Superior temporal gyrus (tissue), 1 donor: ENCODE measurements around the gene HLA-DMB.
A peak's percentile ranks its signal among the peaks of the same experiment; 100 is the strongest.

Experiments used
- DNase-seq: peaks from one replicate; pipeline ENCODE4 v3.0.0-alpha.2; 2016; ENCODE audit errors: extremely low spot score

The HLA-DMB gene

DNA sequence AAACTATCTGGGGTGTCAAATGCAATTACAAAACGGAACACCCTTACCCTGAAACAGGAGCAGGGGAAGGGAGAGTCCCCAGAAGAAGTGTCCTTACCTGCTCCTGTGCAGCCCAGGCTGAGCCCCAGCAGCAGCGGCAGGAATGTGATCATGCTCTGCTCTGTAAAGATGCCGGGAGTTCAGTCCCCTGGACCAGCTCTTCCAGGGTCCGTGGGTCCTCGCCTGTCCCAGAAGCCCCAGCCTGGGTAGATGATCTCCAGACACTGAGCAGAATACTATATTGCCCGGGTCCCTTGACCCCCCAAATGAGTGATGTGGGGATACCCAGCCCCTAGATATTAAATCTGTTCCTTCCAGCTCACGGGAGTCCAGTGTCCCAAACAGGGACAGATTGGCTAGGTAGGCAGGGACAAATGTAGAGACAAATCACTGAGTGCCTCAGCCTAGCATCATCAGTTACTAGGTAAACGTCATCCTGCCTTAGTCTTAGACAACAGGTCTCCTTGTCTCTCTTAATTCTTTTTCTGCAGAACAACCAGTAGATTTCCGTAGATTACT is at the start of gene HLA-DMB:
Gene HLA-DMB (minus strand): TSS at position 373 of the 558 bp plus-strand sequence. CDS start 221 bp downstream, at position 152.
- DNase-seq, result peak; percentile 87

- no peak for DNase-seq
These were observed 48.5 kb upstream of the HLA-DMB start for GRCh38 chr6:32989368-32989767.

- peak; percentile 93 for DNase-seq
These were observed 44.0 kb upstream of the HLA-DMB start for GRCh38 chr6:32984622-32985389.

GRCh38 chr6:32983964-32984621 is 43.3 kb upstream of the HLA-DMB start:
- no peak for DNase-seq

- DNase-seq, result no peak
These were observed 42.6 kb upstream of the HLA-DMB start for GRCh38 chr6:32983493-32983848.

DNA sequence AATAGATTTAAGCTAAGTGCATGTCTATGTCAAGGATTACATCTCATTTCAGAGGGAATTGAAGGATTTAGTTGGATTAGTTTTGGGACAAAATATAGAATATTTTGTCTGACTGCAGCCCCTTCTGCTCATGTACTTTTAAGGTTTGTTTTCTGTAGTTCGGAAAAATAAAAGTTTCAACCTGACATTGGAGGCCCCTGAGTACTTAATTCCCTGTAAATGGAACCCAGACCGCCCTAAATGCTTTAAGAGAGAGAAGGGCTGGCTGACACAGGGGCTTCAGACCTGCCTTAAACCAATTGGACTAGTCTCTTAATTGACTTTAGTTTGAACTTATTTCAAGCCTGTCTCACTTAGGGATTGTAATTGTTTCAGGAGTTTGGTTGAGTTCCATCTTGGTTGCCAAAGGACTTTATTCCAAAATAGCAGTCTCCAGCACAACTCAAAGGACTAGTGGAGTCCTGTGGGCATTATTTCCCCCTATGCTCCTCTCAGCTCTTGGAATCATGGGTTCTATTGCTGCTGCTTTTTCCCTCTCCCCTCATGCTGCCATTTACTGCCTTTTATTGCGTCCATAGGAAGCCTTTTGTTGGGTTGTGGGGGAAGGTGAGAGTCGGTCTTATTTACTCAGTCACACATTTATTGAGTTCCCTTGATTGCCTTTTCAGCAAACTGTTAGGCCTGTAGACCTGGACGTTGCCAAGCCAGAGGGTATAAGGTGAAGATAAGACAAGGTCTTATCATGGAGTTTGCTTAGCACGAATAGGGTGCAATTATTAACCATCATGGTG is 42.1 kb upstream of the HLA-DMB start:
- DNase-seq, result no peak

GRCh38 chr6:32982084-32982701 is 41.4 kb upstream of the HLA-DMB start:
- no peak for DNase-seq

- DNase-seq, result no peak
These were observed 39.7 kb upstream of the HLA-DMB start for GRCh38 chr6:32980488-32981038.

GRCh38 chr6:32979720-32980487 is 39.1 kb upstream of the HLA-DMB start:
- no peak for DNase-seq

DNA sequence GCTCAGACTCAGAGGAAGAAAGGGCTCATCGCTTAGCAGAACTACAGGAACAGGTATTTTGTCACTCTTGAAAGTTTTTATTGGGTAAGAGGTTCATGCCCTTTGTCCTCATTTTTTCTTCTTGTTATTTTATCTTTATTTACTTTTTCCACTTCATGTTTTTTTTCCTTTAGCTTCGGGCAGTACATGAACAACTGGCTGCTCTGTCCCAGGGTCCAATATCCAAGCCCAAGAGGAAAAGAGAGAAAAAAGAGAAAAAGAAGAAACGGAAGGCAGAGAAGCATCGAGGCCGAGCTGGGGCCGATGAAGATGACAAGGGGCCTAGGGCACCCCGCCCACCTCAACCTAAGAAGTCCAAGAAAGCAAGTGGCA is 37.1 kb upstream of the HLA-DMB start:
- no peak for DNase-seq

DNA sequence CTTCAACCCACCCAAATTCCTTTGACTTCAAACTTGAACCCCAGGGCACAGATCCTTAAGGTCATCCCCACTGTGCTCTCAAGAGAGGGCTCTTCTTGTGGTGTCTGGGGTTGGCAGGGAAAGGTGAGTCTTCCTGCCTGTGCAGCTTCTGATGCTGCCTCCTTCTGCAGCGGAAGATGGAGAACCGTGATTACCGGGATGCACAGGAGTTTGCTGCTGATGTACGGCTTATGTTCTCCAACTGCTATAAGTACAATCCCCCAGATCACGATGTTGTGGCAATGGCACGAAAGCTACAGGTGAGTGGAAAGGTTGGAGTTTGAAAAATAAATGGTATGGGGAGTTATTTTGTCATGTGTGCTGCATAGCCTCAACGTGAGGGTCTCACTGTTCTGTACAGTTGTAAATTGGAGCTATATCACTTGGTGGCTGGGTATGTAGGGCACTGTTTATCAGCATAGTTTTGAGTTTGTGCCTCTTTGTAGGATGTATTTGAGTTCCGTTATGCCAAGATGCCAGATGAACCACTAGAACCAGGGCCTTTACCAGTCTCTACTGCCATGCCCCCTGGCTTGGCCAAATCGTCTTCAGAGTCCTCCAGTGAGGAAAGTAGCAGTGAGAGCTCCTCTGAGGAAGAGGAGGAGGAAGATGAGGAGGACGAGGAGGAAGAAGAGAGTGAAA is 36.6 kb upstream of the HLA-DMB start:
- DNase-seq, result no peak

DNA sequence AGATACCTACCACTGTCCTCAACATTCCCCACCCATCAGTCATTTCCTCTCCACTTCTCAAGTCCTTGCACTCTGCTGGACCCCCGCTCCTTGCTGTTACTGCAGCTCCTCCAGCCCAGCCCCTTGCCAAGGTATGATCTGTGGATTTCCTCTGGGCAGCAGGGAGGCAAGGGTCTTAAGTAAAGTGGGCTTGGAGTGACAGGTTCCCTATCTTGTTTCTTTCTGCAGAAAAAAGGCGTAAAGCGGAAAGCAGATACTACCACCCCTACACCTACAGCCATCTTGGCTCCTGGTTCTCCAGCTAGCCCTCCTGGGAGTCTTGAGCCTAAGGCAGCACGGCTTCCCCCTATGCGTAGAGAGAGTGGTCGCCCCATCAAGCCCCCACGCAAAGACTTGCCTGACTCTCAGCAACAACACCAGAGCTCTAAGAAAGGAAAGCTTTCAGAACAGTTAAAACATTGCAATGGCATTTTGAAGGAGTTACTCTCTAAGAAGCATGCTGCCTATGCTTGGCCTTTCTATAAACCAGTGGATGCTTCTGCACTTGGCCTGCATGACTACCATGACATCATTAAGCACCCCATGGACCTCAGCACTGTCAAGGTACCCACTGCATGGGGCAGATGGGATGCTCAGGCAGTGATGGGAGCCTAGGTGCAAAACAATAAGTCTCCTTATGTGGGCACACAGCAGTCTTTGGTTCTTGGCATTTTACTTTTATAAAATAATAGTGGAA is 35.7 kb upstream of the HLA-DMB start:
- no peak for DNase-seq

DNA sequence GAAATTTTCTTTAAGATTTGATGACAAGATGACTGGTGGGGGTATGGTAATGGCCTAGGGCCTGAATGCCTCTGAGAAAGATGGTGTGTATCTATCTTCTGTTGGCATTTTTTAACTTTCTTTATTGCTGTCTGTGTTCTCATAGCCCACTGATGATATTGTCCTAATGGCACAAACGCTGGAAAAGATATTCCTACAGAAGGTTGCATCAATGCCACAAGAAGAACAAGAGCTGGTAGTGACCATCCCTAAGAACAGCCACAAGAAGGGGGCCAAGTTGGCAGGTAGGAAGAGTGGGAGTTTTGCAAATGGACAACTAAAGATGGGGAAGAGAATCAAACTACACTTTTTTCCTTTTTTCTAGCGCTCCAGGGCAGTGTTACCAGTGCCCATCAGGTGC is 35.1 kb upstream of the HLA-DMB start:
- no peak for DNase-seq

DNA sequence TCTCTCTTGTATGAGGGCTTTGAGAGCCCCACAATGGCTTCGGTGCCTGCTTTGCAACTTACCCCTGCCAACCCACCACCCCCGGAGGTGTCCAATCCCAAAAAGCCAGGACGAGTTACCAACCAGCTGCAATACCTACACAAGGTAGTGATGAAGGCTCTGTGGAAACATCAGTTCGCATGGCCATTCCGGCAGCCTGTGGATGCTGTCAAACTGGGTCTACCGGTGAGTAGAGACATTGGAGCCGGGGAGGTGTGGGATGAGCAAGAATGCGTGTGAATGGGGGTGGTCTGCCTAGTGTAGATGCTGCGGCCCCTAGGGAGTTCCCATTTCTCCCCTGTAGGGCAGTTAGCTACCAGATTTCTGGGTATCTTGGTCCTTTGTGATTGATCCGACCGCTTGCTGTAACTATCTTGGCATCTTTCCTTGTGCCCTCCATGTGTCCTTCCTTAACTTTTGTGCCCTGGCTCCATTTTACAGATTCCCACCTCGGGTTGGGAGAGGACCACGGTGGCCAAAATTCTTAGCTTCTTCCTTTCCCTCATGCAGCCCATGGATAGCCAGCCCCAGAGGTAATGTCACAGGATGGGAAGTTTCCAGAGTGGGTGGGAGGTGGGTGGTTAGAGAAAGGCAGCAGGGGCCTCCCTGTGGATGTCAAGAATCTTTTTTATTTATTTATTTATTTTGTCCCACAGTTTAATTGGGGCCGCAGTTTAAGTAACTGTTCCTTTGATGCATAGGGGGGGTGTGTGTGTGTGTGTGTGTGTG is 33.9 kb upstream of the HLA-DMB start:
- DNase-seq, result no peak

DNA sequence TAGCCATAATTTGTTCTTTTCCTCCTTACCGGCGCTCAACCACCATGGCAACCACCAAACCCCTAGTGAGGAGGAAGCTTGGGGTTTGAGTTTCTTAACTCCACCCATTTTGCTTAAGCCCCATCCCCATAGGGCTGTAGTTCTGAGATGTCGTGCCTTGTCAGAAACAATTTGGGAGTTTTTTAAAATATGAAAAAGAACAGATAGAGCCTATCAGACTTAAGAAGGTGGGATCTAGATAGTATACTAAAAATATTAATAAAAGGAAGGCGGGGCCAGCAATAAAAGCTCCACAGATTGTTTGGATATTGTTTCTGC is 33.1 kb upstream of the HLA-DMB start:
- no peak for DNase-seq

DNA sequence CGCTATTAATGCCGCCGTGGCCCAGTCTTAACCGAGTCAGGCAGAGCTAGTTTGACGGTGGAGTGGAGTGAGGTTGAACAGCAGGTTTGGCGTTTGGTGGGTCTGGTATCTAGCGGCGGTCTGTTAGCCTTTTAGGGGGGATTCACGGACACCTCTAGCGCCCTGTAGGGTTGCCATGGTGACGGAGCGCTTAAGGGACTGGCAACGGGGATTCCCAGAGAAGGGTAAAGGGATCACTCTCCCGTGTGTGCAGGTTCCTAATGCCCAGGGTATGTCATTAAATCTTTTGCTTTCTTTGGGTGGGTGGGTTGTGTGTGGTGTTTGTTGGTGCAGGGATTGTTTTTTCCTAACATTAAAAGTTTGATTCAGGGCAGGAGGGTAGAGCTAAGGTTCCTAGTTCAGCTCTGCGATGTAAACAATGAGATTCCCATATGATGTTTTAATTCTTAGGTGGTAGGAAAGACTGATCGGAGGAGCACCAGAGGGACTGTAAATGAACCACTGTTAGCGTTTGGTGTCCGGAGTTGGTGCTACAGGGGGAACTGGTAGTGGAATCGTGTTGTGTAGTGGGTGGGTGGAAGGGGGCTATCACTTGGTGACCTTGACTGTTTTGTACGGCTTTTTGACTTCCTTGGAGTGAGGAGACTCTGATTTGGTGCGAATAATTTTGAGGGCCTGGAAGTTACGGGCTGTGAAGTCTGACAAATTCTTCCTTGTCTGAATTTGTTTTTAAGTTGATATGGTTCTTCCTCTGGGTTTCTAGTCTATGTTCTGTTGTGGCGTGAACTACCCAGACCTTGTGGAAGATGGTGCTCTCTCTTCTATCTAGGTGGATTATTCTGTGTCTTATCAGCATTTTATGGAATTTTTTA is 32.6 kb upstream of the HLA-DMB start:
- DNase-seq, result no peak

DNA sequence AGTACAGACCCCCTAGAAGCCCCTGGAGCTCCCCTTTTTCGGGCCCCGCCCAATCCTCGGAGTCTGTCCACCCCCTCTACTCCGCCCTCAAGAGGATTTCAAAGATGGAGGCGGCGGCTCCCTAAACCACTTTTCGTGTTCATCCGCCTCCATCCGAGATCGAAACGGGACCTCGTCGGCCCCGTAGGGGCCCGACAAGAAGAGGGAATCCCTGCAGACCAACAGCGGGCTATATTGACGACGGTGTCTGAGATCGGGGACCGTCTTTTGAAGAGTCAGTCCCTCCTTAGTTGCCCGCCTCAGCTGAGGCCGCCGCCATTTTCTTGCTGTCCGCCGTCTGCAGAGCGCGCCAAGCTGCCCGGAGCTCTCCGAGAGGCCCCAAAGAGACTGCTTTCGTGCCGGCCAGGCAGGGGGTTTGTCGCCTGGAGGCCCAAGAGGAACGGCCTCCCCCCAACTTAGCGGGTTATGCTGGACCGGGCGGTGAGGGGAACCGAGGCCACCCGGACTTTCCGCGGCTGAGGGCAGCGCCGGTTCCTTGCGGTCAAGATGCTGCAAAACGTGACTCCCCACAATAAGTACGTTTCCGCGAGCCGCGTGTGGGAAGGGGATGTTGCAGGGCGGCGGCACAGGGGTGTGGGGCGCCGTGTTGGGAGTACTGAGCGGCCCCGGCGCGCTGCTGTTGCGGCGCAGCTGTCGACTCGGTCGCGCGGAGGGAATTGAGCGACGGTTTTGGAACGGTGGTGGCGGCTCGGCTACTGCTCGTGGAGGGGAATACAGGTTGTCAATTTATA is 31.7 kb upstream of the HLA-DMB start:
- DNase-seq, result no peak
